Stimulated activated CD4-positive, alpha-beta T cell treated with anti-CD3 and anti-CD28 coated beads, Interleukin-1b, Interleukin-23, amount 100 ng/mL, for 1 hour (primary cell): ENCODE results near the gene DDX27.
"Not testable (repeated sequence)": the region's sequence is repeated elsewhere in the genome, so short reads cannot be mapped to it uniquely, and the experiment has no call there.

ENCODE experiments used
- DNase-seq, 2 donors: peaks; one replicate each; pipeline ENCODE4 v3.0.0-alpha.2; 2020; ENCODE audit warnings: low read depth in 2 of 2

DDX27 gene, protein sequence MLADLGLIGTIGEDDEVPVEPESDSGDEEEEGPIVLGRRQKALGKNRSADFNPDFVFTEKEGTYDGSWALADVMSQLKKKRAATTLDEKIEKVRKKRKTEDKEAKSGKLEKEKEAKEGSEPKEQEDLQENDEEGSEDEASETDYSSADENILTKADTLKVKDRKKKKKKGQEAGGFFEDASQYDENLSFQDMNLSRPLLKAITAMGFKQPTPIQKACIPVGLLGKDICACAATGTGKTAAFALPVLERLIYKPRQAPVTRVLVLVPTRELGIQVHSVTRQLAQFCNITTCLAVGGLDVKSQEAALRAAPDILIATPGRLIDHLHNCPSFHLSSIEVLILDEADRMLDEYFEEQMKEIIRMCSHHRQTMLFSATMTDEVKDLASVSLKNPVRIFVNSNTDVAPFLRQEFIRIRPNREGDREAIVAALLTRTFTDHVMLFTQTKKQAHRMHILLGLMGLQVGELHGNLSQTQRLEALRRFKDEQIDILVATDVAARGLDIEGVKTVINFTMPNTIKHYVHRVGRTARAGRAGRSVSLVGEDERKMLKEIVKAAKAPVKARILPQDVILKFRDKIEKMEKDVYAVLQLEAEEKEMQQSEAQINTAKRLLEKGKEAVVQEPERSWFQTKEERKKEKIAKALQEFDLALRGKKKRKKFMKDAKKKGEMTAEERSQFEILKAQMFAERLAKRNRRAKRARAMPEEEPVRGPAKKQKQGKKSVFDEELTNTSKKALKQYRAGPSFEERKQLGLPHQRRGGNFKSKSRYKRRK

DNA sequence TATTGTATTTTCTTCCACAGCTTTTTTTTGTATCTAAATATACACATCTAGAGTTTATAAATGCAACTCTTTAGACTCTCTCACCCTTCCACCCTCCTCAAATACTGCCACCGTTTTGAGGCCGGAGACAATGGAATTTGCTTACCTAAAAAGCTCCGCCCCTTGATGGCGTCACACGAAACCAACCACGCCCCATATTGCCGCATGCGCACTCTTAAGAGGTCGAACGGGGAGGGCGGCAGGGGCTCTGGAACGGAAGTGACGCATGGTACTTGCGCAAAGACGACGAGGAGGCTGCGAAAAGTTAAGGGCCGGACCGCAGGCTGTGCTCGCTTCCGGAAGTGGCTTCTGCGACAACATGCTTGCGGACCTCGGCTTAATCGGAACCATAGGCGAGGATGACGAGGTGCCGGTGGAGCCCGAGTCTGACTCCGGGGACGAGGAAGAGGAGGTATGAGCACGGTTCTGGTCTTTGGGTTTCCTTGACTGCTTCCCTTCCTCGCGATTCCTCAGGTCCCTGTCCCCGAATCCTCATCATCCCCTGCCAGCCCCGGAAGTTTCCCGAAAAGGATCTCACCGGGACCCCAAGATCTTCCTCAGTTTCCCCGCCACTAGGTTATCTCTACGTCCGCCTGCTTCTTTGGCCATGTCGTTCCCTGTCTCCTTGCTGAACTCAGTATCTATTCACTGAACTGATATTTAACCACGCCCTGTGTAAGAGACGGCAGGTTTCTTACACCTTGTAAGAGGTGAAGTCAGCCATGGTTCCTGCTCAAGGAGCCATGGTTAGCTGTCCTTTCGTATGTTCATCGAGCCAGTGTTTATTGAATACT is at the start of gene DDX27:
Gene DDX27 (plus strand): TSS at position 326 of the 833 bp plus-strand sequence. CDS start 33 bp downstream, at position 359.
- peak; percentile 89 to 92 for DNase-seq

DNA sequence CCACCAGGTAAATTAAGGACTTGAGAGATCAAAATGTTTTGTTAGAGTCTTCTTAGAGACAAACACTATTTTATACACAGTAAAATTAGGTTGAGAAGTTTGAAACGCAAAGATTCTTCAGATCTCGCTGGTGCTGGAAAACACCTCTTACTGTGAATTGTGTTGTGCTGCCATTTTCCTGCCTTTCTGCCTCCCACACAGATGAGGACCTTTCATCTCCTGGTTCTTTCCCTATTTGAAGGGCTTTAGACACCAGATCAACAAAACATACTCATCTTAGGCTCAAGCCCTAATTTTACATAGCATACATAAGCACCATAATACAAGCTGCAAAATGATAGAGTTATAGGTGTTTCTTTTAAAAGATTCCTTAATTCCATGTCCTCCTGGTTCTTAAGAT is 49.7 kb upstream of the DDX27 start:
- DNase-seq: no peak

DNA sequence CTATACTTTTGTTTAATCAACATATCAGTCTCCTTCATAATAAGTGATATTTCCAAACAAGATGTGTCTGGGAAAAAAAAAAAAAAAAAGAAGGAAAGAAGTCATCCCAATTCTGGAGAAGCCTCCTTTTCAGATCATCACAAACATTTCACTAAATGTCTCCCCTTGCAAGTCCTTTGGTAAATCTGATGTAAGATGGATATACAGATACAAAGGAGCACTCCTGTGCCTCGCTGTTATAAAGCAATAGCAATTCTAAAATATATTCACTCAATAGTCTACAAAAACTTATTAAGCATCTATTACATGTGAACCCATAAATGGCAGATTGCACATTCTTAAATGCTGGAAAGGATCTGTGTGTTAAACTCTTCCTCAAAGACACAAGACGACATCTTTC is 48.5 kb upstream of the DDX27 start:
- DNase-seq: no peak

DNA sequence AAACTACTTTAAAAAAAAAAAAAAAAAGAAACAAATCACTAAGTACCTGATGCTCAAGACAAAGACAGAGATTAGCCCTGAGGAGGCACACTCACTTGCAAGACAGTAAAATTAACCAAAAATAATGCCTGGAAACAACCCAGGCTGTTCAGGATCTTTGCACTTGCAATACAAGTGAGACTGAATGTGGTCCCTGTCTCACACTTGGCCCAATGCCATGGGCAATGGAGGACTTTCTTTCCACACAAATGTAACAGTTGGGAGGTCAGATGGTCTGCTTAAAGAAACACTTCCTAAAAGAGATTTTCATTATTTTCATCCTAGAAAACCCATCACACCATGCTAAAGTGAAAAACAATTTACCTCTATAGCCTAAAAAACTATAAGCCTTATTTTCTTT is 47.3 kb upstream of the DDX27 start:
- DNase-seq: no peak

DNA sequence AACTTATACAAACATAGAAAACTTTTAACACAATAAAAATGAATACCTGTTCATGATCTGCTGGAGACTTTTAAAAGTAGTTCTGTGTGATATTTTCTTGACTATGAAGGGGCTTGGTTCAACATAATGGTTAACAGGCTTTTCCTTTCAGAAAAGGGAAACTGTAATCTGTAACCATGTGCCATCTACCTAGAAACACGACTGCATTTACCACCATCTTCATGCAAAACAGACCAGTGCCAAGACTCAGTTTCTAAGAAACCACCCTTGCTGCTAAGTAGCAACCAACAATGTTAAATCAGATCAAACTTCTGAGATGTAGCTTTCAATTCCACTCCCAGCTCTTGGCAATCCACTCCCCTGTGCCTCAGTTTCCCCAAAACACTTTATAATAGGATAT is 46.8 kb upstream of the DDX27 start:
- DNase-seq: no peak

DNA sequence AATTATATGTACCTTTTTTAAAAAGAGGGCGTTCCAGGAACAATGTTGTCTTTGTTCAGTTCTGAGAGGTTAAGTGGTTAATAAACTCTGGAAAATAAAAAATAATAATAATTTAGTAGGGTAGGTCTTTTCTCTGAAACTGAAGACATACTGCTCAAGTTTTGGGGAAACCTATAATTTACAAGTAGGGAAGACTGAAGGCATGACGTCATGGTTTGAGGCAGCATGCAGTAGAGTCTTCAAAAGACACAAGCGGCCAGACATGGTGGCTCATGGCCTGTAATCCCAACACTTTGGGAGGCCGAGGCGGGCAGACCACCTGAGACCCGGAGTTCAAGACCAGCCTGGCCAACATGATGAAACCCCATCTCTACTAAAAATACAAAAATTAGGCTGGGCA is 45.0 kb upstream of the DDX27 start:
- DNase-seq: no peak

DNA sequence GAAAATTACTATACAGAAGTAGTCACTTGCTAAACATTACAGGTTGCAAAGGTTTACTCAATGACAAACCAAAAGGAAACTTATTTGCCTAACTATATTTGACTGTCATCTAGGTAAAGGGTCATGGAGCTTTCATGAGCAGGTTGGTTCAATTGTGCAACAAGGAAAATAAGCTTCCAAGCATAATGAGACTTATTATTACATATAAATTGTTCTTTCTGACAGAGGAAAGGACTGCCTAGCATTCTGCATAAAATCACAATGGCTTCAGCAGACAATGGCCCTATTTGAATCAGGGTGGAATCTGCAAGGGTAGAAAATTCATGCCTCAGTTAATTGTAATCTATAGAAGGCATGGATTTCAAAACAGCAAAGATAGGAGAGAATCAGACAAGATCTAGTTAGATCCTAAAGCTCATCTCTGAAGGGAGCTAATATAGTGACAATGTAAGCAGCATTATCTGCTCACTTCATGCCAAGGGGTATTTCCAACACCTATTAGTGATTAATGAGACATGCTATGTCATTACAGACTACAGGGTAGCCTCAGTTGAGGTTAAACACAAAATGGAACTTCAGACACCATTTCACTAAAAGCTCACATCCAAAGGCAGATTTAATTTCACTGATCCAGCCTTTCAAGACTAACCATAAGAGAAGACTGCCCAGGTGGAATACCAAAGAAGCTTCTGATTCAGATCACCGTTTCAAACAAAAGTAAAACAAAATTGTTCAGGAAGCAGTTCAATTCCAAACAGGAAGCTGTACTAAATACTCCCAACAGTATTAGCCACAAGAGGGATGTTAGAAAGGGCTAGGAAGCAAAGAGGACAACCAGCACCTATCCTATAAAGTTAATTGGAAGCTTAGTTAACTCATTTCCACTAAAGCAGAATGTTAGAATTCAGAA is 39.6 kb upstream of the DDX27 start:
- DNase-seq: no peak

DNA sequence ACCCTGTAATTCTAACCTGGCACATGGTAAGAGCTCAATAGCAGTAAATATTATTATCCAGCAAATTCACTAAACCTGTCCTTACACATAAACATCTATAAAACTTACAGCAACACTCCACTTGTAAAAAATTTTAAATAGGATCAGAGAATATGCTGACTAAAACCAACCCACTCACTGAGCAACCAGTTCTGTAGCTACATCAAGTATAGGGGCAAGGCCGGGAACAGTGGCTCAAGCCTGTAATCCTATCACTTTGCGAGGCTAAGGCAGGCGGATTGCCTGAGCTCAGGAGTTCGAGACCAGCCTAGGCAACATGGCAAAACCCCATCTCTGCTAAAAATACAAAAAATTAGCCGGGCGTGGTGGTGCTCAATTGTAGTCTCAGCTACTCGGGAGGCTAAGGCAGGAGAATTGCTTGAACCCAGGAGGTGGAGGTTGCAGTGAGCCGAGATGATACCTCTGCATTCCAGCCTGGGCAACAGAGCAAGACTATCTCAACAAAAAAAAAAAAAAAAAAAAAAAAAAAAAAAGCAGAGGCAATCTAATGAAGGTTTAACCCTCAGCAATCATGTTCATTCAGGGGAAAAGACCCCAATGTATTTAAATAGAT is 37.8 kb upstream of the DDX27 start:
- DNase-seq: no peak

DNA sequence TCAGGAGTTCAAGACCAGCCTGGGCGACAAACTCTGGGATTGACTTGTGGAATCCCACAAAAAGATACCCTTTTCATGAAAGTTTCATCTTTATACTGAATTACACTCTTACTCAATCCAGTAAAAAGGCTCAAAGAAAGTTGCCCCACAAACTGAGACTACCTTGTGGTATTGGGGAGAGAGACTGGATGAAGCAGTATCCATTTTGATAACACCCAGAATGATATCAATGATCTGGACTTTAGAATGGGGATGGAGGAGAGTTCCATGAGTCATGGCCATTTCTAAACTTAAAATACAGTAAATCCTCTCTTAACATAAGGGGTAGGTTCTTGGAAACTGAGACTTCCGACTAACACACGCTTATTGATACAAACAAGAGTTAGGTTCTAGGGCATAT is 35.8 kb upstream of the DDX27 start:
- DNase-seq: no peak

DNA sequence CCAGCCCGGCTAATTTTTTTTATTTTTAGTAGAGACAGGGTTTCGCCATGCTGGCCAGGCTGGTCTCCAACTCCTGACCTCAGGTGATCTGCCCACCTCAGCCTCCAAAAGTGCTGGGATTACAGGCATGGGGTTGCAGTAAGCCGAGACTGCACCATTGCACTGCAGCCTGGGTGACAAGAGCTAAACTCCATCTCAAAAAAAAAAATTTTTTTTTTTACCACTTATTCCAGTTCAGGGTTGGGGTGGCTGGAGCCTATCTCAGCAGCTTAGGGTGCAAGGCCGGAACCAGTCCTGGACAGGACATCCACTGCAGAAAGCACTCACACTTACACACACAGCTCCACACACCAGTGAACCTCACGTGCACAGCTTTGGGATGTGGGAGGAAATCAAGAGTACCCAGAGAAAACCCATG is 35.1 kb upstream of the DDX27 start:
- not testable (repeated sequence) for DNase-seq

DNA sequence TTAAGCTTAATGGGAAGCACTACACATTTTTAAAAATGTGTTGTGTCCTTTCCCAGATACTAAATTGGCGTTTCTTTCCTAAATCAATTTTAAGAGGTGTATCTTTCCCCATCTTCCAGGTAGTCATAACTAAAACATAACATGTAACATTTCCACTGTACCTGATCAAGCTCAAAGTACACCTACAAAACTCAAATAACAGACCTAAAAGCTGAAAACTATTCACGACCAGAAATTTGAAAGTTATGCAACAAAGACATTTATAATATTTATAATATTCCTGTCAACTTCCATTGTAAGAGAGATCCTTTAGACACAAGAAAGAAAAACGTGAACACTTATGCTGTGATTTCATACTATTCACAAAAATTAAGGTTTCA is 34.5 kb upstream of the DDX27 start:
- DNase-seq: no peak

DNA sequence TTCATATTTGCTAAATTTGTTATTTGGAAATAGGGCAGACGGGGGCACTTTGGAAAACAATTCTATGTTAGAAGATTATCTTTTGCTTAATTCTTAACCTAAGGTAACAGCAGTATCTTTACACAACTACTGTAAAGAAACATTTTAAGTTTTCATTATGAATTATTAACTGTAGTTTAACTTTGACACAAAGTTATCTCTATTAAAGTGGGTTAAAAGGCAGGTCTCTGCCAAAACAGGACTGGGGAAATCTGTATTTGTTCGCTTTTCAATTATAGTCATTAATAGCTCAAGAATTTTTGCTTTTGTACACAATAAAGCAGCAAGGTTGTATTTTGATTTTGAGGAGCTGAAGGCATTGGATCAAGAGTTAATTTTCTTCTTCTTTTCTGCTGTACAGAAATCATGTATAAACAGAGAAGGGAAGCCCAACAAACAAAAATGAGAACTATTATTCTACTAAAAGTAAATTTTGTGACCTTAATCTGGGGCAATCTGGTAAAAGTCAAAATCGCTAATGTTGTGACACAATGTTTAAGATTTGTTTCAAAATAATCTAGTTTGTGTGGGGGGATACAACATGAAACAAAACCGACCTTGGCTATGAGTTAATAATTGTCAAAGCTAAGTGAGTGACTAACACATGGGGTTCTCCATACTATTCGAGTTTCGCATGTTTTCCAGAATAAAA is 34.0 kb upstream of the DDX27 start:
- no peak for DNase-seq

DNA sequence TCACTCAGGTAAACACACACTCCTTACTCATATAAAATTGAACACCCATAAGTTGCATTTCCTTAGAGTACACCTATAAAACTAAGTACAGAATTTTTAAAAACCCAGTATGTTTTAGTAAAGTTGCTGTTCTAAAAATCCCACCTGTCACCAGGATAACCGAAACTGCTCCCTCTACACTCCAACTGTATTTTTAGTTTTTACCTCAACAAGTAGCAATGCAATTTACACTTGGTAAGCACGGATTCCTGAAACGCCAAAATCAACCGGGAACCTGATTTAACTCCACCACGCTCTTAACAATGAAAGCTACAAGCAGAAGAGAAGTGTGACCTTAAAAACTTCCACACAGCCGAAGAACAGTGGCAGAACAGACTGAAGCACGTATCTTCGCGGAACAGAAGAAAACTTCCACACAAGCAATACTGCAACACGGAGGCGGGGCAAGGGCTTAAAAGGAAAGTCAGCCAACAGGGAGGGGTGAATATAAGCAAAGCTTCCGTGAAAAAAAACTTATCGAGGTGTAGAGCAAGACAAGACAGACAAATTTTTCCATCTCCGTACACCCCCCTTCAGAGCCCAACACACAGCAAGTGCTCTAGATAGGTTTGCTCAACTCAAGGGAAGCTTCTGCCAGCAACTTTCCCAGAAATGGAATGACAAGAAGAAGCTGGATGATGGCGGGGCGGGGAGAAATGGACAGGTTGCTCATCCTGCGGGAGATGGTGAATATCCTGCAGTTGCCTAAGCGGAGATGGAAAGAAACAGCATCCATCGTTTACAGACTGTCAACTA is 32.5 kb upstream of the DDX27 start:
- peak; percentile 24 to 37 for DNase-seq

DNA sequence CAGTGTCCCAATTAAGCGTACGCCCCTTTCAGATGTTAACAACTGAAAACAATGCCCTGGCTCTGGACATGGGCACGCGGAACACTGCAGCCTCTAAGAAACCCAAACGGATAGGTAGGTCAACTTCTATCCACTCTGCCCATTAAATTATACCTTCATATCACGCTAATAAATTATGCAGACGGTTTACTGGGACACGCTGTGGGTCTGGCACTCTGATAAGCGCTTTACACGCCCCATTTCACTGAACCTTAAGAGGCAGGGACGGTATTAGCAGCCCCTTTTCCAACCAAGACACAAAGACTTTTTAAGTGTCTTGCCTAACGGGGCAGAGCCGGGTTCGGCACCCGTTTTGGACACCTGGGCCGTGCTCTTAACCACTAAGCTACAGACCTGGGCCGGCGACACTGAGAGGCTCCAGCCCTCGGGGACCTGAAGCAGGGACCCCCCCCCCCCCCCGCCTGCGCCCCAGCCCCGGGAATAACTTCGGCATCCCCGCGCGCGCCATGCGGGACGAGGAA is 31.8 kb upstream of the DDX27 start:
- no peak for DNase-seq

DNA sequence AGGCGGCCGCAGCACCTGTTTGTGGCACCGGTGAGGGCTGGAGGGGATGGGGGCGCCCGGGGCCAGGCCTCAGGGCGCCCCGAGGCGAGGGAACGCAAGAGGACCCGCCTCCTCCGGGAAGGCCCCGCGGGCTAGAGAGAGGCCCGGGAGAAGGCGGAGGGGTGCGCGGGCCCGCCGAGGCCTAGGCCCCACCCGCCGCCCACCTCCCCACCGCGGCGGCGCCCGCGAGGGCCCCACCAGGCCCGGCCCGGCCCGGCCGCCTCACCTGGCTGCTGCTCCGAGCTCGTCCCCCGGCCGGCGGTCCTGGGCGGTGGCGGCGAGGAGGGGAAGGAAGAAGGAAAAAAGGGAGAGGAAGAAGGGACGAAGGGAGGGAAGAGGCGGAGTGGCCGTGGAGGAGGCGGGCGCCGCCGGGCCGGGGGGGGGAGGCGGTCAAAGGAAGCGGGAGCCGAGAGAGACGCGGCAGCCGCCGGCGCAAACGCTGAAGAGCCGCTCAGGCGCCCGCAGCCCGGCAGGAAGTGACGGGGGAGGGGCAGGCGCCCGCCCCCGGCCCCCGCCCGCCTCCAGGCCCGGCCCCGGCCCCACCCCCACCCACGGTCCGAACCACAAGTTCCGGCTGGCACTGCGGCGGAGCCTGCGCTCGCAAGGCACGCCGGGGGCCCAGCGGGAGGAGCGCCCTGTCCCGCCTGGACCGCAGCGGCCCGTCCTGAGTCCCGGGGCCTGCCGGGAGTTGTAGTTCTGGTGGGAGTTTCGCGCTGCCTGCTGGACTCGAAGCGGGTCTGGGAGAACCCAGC is 31.2 kb upstream of the DDX27 start, which contains the start of gene STAU1:
Gene STAU1 (minus strand): TSS at position 484 of the 791 bp plus-strand sequence. CDS start 22,133 bp downstream, outside the sequence.
- DNase-seq: peak; percentile 82 to 86

DNA sequence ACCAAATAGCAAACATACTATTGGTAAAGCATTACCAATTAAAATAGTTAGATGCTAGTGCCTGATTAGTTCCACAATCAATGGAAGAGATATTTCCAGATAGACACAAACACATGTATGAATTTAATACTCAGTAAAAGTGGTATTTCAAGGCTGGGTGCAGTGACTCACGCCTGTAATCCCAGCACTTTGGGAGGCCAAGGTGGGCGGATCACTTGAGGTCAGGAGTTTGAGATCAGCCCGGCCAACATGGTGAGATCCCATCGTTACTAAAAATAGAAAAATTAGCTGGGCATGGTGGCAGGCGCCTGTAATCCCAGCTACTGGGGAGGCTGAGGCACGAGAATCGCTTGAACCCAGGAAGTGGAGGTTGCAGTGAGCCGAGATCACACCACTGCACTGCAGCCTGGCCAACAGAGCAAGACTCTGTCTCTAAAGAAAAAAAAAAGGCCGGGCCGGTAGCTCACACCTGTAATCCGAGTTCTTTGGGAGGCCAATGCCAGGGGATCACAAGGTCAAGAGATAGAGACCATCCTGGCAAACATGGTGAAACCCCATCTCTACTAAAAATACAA is 26.2 kb upstream of the DDX27 start:
- DNase-seq: not testable (repeated sequence)

DNA sequence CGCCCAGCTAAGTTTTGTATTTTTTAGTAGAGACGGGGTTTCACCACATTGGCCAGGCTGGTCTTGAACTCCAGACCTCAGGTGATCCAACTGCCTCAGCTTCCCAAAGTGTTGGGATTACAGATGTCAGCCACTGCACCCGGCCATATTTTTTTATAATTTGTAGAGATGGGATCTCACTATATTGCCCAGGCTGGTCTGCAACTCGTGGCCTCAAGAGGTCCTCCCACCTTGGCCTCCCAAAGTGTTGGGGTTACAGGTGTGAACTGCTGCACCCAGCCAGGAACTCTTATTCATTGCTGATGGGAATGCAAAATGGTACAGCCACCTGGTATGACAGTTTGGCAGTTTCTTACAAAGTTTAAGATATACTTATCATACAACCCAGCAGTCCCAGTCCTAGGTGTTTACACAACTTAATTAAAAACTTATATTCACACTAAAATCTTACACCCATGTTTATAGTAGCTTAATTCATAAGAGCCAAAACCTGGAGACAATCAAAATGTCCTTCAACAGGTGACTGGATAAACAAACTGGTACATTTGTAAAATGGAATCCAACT is 19.4 kb upstream of the DDX27 start:
- no peak for DNase-seq
